ENCODE data around the gene KCTD12.

DNA sequence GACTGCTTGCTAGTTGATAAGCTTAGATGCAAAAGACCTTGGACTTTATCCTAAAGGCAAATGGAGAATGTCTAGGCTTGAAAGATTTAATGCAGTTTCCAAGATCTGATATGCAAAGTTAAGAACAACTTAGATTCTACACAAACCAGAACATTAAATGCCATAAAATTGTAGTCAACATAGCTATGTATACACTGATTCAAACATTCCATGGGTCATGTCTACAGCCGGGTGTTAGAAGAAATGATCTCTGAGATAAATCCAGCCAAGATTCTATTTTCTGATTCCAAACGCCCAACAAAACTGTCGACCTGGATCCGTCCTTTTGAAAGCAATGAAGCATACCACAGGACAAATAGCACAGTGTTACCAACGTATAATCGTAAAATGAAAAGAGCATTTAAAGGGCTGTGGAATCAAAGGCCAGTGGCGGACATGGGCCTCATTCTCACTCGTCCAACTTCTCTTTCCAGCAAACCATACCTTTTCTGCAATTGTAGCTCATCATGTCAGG lies 52.7 kb downstream of the KCTD12 start:
- TF ChIP-seq, protein P1, sequence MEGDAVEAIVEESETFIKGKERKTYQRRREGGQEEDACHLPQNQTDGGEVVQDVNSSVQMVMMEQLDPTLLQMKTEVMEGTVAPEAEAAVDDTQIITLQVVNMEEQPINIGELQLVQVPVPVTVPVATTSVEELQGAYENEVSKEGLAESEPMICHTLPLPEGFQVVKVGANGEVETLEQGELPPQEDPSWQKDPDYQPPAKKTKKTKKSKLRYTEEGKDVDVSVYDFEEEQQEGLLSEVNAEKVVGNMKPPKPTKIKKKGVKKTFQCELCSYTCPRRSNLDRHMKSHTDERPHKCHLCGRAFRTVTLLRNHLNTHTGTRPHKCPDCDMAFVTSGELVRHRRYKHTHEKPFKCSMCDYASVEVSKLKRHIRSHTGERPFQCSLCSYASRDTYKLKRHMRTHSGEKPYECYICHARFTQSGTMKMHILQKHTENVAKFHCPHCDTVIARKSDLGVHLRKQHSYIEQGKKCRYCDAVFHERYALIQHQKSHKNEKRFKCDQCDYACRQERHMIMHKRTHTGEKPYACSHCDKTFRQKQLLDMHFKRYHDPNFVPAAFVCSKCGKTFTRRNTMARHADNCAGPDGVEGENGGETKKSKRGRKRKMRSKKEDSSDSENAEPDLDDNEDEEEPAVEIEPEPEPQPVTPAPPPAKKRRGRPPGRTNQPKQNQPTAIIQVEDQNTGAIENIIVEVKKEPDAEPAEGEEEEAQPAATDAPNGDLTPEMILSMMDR (IDR thresholded peaks at IDR 0.05) = no peak
- peak; percentile 72 for TF ChIP-seq POLR2AphosphoS5 (IDR thresholded peaks at IDR 0.05)

Measured in prostate gland (tissue), 2 donors.